ENCODE data around the gene DISC1. TPM values are rescaled to one million over a fixed set of nuclear protein-coding genes. Genes with fewer than 3 reads are reported as not detected.

DISC1 gene
- total RNA-seq, 1 experiment from 2014 or later: 13.5 TPM

GRCh38 chr1:231665726-231666125, 39.1 kb downstream of the DISC1 start:
- Mint-ChIP-seq H3K27me3 (ENCODE audit: insufficient read depth, unreplicated experiment) (no peaks in the 10 kb centered on the region), H3K36me3 (ENCODE audit: insufficient read depth, unreplicated experiment) (no peaks in the 10 kb centered on the region), H3K4me1 (ENCODE audit: low read depth, unreplicated experiment) (peaks cover 5% of the 10 kb centered on the region), H3K27ac (ENCODE audit: unreplicated experiment) (no peak overlapping the region), H3K9me3 (ENCODE audit: unreplicated experiment) (peaks cover 20% of the 10 kb centered on the region), H3K4me3 (ENCODE audit: unreplicated experiment) (no peak overlapping the region)
- H3K9me3 ChIP-seq: no peaks in the 10 kb centered on the region; the same call in 1 of the 2 replicates
- ChIA-PET POLR2A (no interaction called here), CTCF (no interaction called here)
- no peaks in the 10 kb centered on the region for H3K36me3 ChIP-seq (ENCODE audit: control insufficient read depth, insufficient read depth, low read length)
- no peak overlapping the region for H3K4me3 ChIP-seq (ENCODE audit: low read depth, low read length)
- TF ChIP-seq CTCF (IDR thresholded peaks at IDR 0.05; ENCODE audit: insufficient read depth in 1 of 2, low read depth in 1 of 2, low read length in 1 of 2, severe bottlenecking in 1 of 2, unreplicated experiment in 1 of 2): no peak
- DNase-seq: no peak
- H3K4me1 ChIP-seq: no peaks in the 10 kb centered on the region
- intact Hi-C loops (cut with micrococcal nuclease; ENCODE audit: unreplicated experiment): no loop called here
- no peaks in the 10 kb centered on the region for H3K27me3 ChIP-seq (replicated peaks; ENCODE audit: control insufficient read depth, insufficient read depth, low read length)
- no TSS peak for BruUV-seq (replicated peaks)

GRCh38 chr1:231666220-231666936, 39.8 kb downstream of the DISC1 start:
- H3K4me3 Mint-ChIP-seq (ENCODE audit: unreplicated experiment): no peak overlapping the region
- H3K4me1 ChIP-seq: no peaks in the 10 kb centered on the region
- H3K27ac Mint-ChIP-seq (ENCODE audit: unreplicated experiment): no peak overlapping the region
- ChIA-PET POLR2A (no interaction called here), CTCF (no interaction called here)
- H3K27me3 Mint-ChIP-seq (ENCODE audit: insufficient read depth, unreplicated experiment): no peaks in the 10 kb centered on the region
- BruUV-seq (replicated peaks): no TSS peak
- no peaks in the 10 kb centered on the region; the same call in 1 of the 2 replicates for H3K9me3 ChIP-seq
- DNase-seq: no peak
- no peak overlapping the region for H3K4me3 ChIP-seq (ENCODE audit: low read depth, low read length)
- H3K27me3 ChIP-seq (replicated peaks; ENCODE audit: control insufficient read depth, insufficient read depth, low read length): no peaks in the 10 kb centered on the region
- intact Hi-C loops (cut with micrococcal nuclease; ENCODE audit: unreplicated experiment): no loop called here
- TF ChIP-seq CTCF (IDR thresholded peaks at IDR 0.05; ENCODE audit: insufficient read depth in 1 of 2, low read depth in 1 of 2, low read length in 1 of 2, severe bottlenecking in 1 of 2, unreplicated experiment in 1 of 2): no peak
- H3K4me1 Mint-ChIP-seq (ENCODE audit: low read depth, unreplicated experiment): peaks cover 5% of the 10 kb centered on the region
- peaks cover 20% of the 10 kb centered on the region for H3K9me3 Mint-ChIP-seq (ENCODE audit: unreplicated experiment)
- H3K36me3 Mint-ChIP-seq (ENCODE audit: insufficient read depth, unreplicated experiment): peaks cover 5% of the 10 kb centered on the region
- H3K36me3 ChIP-seq (ENCODE audit: control insufficient read depth, insufficient read depth, low read length): no peaks in the 10 kb centered on the region

- Histone ChIP-seq H3K9me3 (no peaks in the 10 kb centered on the region; the same call in 1 of the 2 replicates), H3K27me3 (replicated peaks; ENCODE audit: control insufficient read depth, insufficient read depth, low read length) (no peaks in the 10 kb centered on the region), H3K4me1 (no peaks in the 10 kb centered on the region), H3K36me3 (ENCODE audit: control insufficient read depth, insufficient read depth, low read length) (no peaks in the 10 kb centered on the region), H3K4me3 (ENCODE audit: low read depth, low read length) (no peak overlapping the region)
- DNase-seq: no peak
- Mint-ChIP-seq H3K27ac (ENCODE audit: unreplicated experiment) (no peak overlapping the region), H3K4me1 (ENCODE audit: low read depth, unreplicated experiment) (no peaks in the 10 kb centered on the region), H3K27me3 (ENCODE audit: insufficient read depth, unreplicated experiment) (no peaks in the 10 kb centered on the region), H3K36me3 (ENCODE audit: insufficient read depth, unreplicated experiment) (peaks cover 6% of the 10 kb centered on the region), H3K9me3 (ENCODE audit: unreplicated experiment) (peaks cover 20% of the 10 kb centered on the region), H3K4me3 (ENCODE audit: unreplicated experiment) (no peak overlapping the region)
- TF ChIP-seq CTCF (IDR thresholded peaks at IDR 0.05; ENCODE audit: insufficient read depth in 1 of 2, low read depth in 1 of 2, low read length in 1 of 2, severe bottlenecking in 1 of 2, unreplicated experiment in 1 of 2): no peak
- ChIA-PET POLR2A (no interaction called here), CTCF (no interaction called here)
- intact Hi-C loops (cut with micrococcal nuclease; ENCODE audit: unreplicated experiment): no loop called here
- BruUV-seq (replicated peaks): no TSS peak
Observed at GRCh38 chr1:231666937-231667608, 40.5 kb downstream of the DISC1 start.

Data from Caco-2 (cell line).